ENCODE results near the gene PGM2L1.

GRCh38 chr11:74354036-74354435, 44.2 kb downstream of the PGM2L1 start:
- no peak for TF ChIP-seq CTCF (IDR thresholded peaks at IDR 0.05)
- TF ChIP-seq POLR2A (IDR thresholded peaks at IDR 0.05): no peak
- TF ChIP-seq EP300 (IDR thresholded peaks at IDR 0.05): no peak
